ENCODE data around the gene AAGAB. TPM values are rescaled to one million over a fixed set of nuclear protein-coding genes. Genes with fewer than 3 reads are reported as not detected.

The AAGAB gene
- total RNA-seq, 1 experiment from 2014 or later, result 30.5 TPM

GRCh38 chr15:67267951-67268941 is 13.8 kb upstream of the AAGAB start:
- ATAC-seq (no peak), DNase-seq (no peak)
- CTCF ChIA-PET, result no interaction called here
- POLR2A ChIA-PET (ENCODE audit: unreplicated experiment), result no interaction called here
- Histone ChIP-seq H3K4me3 (ENCODE audit: low read length) (no peak overlapping the region), H3K9me3 (ENCODE audit: low read length) (no peaks in the 10 kb centered on the region), H3K4me2 (ENCODE audit: low read length) (no peak overlapping the region), H3F3A (ENCODE audit: low read length, unreplicated experiment) (no peaks in the 10 kb centered on the region), H2AFZ (ENCODE audit: low read length) (no peak overlapping the region), H3K4me1 (ENCODE audit: insufficient read depth, low read length) (no peaks in the 10 kb centered on the region), H3K27ac (ENCODE audit: low read length) (no peak overlapping the region), H3K79me2 (ENCODE audit: low read length) (no peaks in the 10 kb centered on the region), H3K27me3 (ENCODE audit: low read length) (no peaks in the 10 kb centered on the region), H3K9me2 (replicated peaks; ENCODE audit: low read length) (no peaks in the 10 kb centered on the region), H3K36me3 (ENCODE audit: low read depth, low read length) (no peaks in the 10 kb centered on the region), H3K9ac (ENCODE audit: low read length) (no peak overlapping the region), H4K20me1 (ENCODE audit: low read length) (no peaks in the 10 kb centered on the region)
- TF ChIP-seq EZH2phosphoT487 (IDR thresholded peaks at IDR 0.05; ENCODE audit: borderline replicate concordance, low read length) (no peak), CTCF (conservative IDR thresholded peaks at IDR 0.05; ENCODE audit: low read depth, low read length) (no peak), EZH2 (IDR thresholded peaks at IDR 0.05; ENCODE audit: low read length, unreplicated experiment) (no peak)
- intact Hi-C loops (cut with micrococcal nuclease), result no loop called here
- no TSS peak for BruUV-seq (replicated peaks)

- POLR2A ChIA-PET (ENCODE audit: unreplicated experiment), result no interaction called here
- no peaks in the 10 kb centered on the region for H3K36me3 ChIP-seq (ENCODE audit: low read depth, low read length)
- no peak overlapping the region for H2AFZ ChIP-seq (ENCODE audit: low read length)
- H3K27me3 ChIP-seq (ENCODE audit: low read length), result no peaks in the 10 kb centered on the region
- no peaks in the 10 kb centered on the region for H3K4me1 ChIP-seq (ENCODE audit: insufficient read depth, low read length)
- H3K4me2 ChIP-seq (ENCODE audit: low read length), result no peak overlapping the region
- ATAC-seq (no peak), DNase-seq (no peak)
- intact Hi-C loops (cut with micrococcal nuclease), result no loop called here
- no peaks in the 10 kb centered on the region for H3F3A ChIP-seq (ENCODE audit: low read length, unreplicated experiment)
- CTCF ChIA-PET, result no interaction called here
- H3K9ac ChIP-seq (ENCODE audit: low read length), result no peak overlapping the region
- H3K79me2 ChIP-seq (ENCODE audit: low read length), result no peaks in the 10 kb centered on the region
- no peak overlapping the region for H3K4me3 ChIP-seq (ENCODE audit: low read length)
- no peaks in the 10 kb centered on the region for H4K20me1 ChIP-seq (ENCODE audit: low read length)
- no peak for TF ChIP-seq EZH2 (IDR thresholded peaks at IDR 0.05; ENCODE audit: low read length, unreplicated experiment)
- TF ChIP-seq CTCF (conservative IDR thresholded peaks at IDR 0.05; ENCODE audit: low read depth, low read length), result no peak
- no peak for TF ChIP-seq EZH2phosphoT487 (IDR thresholded peaks at IDR 0.05; ENCODE audit: borderline replicate concordance, low read length)
- no peaks in the 10 kb centered on the region for H3K9me3 ChIP-seq (ENCODE audit: low read length)
- no TSS peak for BruUV-seq (replicated peaks)
- H3K9me2 ChIP-seq (replicated peaks; ENCODE audit: low read length), result no peaks in the 10 kb centered on the region
- no peak overlapping the region for H3K27ac ChIP-seq (ENCODE audit: low read length)
Measured at GRCh38 chr15:67267440-67267839, 13.0 kb upstream of the AAGAB start.

- no TSS peak for BruUV-seq (replicated peaks)
- no peak overlapping the region for H3K9ac ChIP-seq (ENCODE audit: low read length)
- intact Hi-C loops (cut with micrococcal nuclease), result no loop called here
- no peak overlapping the region for H3K27ac ChIP-seq (ENCODE audit: low read length)
- no peaks in the 10 kb centered on the region for H3K79me2 ChIP-seq (ENCODE audit: low read length)
- H3K27me3 ChIP-seq (ENCODE audit: low read length), result no peaks in the 10 kb centered on the region
- TF ChIP-seq EZH2phosphoT487 (IDR thresholded peaks at IDR 0.05; ENCODE audit: borderline replicate concordance, low read length), result no peak
- no peak for TF ChIP-seq EZH2 (IDR thresholded peaks at IDR 0.05; ENCODE audit: low read length, unreplicated experiment)
- ATAC-seq (no peak), DNase-seq (no peak)
- no peaks in the 10 kb centered on the region for H3F3A ChIP-seq (ENCODE audit: low read length, unreplicated experiment)
- H3K4me2 ChIP-seq (ENCODE audit: low read length), result no peak overlapping the region
- H3K9me2 ChIP-seq (replicated peaks; ENCODE audit: low read length), result no peaks in the 10 kb centered on the region
- ChIA-PET POLR2A (ENCODE audit: unreplicated experiment) (no interaction called here), CTCF (no interaction called here)
- no peaks in the 10 kb centered on the region for H4K20me1 ChIP-seq (ENCODE audit: low read length)
- no peaks in the 10 kb centered on the region for H3K9me3 ChIP-seq (ENCODE audit: low read length)
- H2AFZ ChIP-seq (ENCODE audit: low read length), result no peak overlapping the region
- H3K4me3 ChIP-seq (ENCODE audit: low read length), result no peak overlapping the region
- H3K4me1 ChIP-seq (ENCODE audit: insufficient read depth, low read length), result no peaks in the 10 kb centered on the region
- no peaks in the 10 kb centered on the region for H3K36me3 ChIP-seq (ENCODE audit: low read depth, low read length)
Measured at GRCh38 chr15:67266870-67267269, 12.4 kb upstream of the AAGAB start.

Data from PC-3 (cell line).